HepG2 (cell line): ENCODE results near the gene OAS3. TPM values are rescaled to one million over a fixed set of nuclear protein-coding genes. Genes with fewer than 3 reads are reported as not detected.

Experiments
- ATAC-seq: fragments of 200-7000 bp; cut with Tn5 transposase; 3 replicates; pipeline ENCODE4 v1.9.1; 2020; ENCODE audit warnings: mild to moderate bottlenecking, moderate library complexity
- BruUV-seq: library from RNA; stranded (reverse); fragments of 400-500 nt; replicated peaks from 2 replicates; lab custom pipeline; 2021; lab: Mats Ljungman, UMichigan
- CTCF ChIA-PET: fragments of 300-600 bp; formaldehyde crosslinking; extraction: SDS; loops from one replicate; lab custom pipeline; 2021; ENCODE audit warnings: low total read pairs, inconsistent platforms, low intra/inter-chr PET ratio; lab: Yijun Ruan, JAX
- POLR2A ChIA-PET: fragments of 350-600 bp; sonication (Branson Sonifier 250); formaldehyde crosslinking; loops from one replicate; lab custom pipeline; 2020; ENCODE audit warnings: antibody characterized with exemption, inconsistent platforms; lab: Yijun Ruan, JAX
- DNase-seq: peaks from one replicate; pipeline ENCODE4 v3.0.0-alpha.2; 2015; ENCODE audit warnings: low spot score
- FAIRE-seq: peaks from 3 replicates; lab custom pipeline; 2011; peaks lifted over from hg19 to GRCh38; lab: Jason Lieb, UNC
- H2AFZ ChIP-seq: one replicate; pipeline ENCODE4 v1.6.1; 2011; ENCODE audit warnings: low read length, inconsistent platforms
- H3K27ac ChIP-seq: fragments of 300-600 bp; 3 replicates; pipeline ENCODE4 v1.8.0; 2011; ENCODE audit warnings: mixed run types, mild to moderate bottlenecking, mixed read lengths, low read length, inconsistent platforms; ENCODE audit not compliant: insufficient read depth; ENCODE audit errors: extremely low read length
- H3K27me3 ChIP-seq, 2 experiments: fragments of 200-600 bp in 1 of 2; 2 replicates in 1 of 2; 3 replicates in 1 of 2; pipeline versions ENCODE4 v1.6.0 to v1.8.0; 2011; ENCODE audit warnings: low read length in 2 of 2, mild to moderate bottlenecking in 2 of 2, moderate library complexity in 2 of 2, inconsistent platforms in 1 of 2; ENCODE audit not compliant: insufficient read depth in 2 of 2, control insufficient read depth in 1 of 2
- H3K36me3 ChIP-seq, 2 experiments: fragments of 200-600 bp in 1 of 2; replicated peaks in 1 of 2; 2 replicates in 1 of 2; 3 replicates in 1 of 2; pipeline versions ENCODE4 v1.5.1 to v1.8.0; 2011; ENCODE audit warnings: low read length in 2 of 2, inconsistent platforms in 1 of 2; ENCODE audit not compliant: insufficient read depth in 2 of 2, control insufficient read depth in 1 of 2
- H3K4me1 ChIP-seq: 2 replicates; pipeline ENCODE4 v1.5.1; 2012; ENCODE audit warnings: low read length, inconsistent platforms; ENCODE audit not compliant: insufficient read depth
- H3K4me2 ChIP-seq: 2 replicates; pipeline ENCODE4 v1.6.0; 2011; ENCODE audit warnings: low read depth, low read length, inconsistent platforms
- H3K4me3 ChIP-seq, 3 experiments: fragments of 200-600 bp in 1 of 3; sonication (generic), shearing (Covaris generic) in 1 of 3; replicated peaks in 1 of 3; 2 replicates each; pipeline ENCODE4 v1.5.1; 2011 to 2016; ENCODE audit warnings: low read length in 3 of 3, inconsistent platforms in 2 of 3, low read depth in 2 of 3, mild to moderate bottlenecking in 2 of 3, control low read depth in 1 of 3, mixed read lengths in 1 of 3; ENCODE audit not compliant: insufficient read depth in 1 of 3
- H3K79me2 ChIP-seq: one replicate; pipeline ENCODE4 v1.6.1; 2011; ENCODE audit warnings: low read length, inconsistent platforms; ENCODE audit not compliant: insufficient read depth
- H3K9ac ChIP-seq: 2 replicates; pipeline ENCODE4 v1.6.0; 2011; ENCODE audit warnings: mild to moderate bottlenecking, low read depth, low read length, inconsistent platforms; ENCODE audit not compliant: insufficient read depth
- H3K9me3 ChIP-seq: 2 replicates; pipeline ENCODE4 v1.5.1; 2012; ENCODE audit warnings: mild to moderate bottlenecking, low read length
- H4K20me1 ChIP-seq: 2 replicates; pipeline ENCODE4 v1.6.0; 2011; ENCODE audit warnings: inconsistent platforms, mild to moderate bottlenecking, low read length, moderate library complexity; ENCODE audit not compliant: insufficient read depth
- DDIT3 ChIP-seq: sonication (generic); formaldehyde crosslinking; IDR thresholded peaks from 2 replicates; pipeline ENCODE4 v1.4.0; 2020; ENCODE audit warnings: mild to moderate bottlenecking, missing genetic modification reagents
- ETV5 ChIP-seq: IDR thresholded peaks from 2 replicates; pipeline ENCODE4 v1.6.1; 2018; ENCODE audit warnings: missing biosample characterization, missing genetic modification reagents, inconsistent platforms, borderline replicate concordance
- GATAD1 ChIP-seq: IDR thresholded peaks from 2 replicates; pipeline ENCODE4 v1.6.1; 2016; ENCODE audit warnings: missing genetic modification reagents, missing compliant biosample characterization
- KLF11 ChIP-seq: IDR thresholded peaks from 2 replicates; pipeline ENCODE4 v1.6.1; 2016; ENCODE audit warnings: missing compliant biosample characterization
- MED8 ChIP-seq: sonication (generic); formaldehyde crosslinking; IDR thresholded peaks from 2 replicates; pipeline ENCODE4 v1.8.1; 2023; ENCODE audit warnings: mild to moderate bottlenecking, missing genetic modification reagents; ENCODE audit not compliant: insufficient replicate concordance
- NCOA2 ChIP-seq: sonication (generic); formaldehyde crosslinking; IDR thresholded peaks from 2 replicates; pipeline ENCODE4 v1.8.0; 2022; ENCODE audit warnings: inconsistent platforms
- PTBP1 ChIP-seq: fragments of 200-400 bp; formaldehyde crosslinking; IDR thresholded peaks from 2 replicates; pipeline ENCODE4 v1.6.1; 2018; ENCODE audit warnings: low read length, low read depth; ENCODE audit not compliant: poor library complexity, severe bottlenecking
- SALL1 ChIP-seq: sonication (generic); formaldehyde crosslinking; IDR thresholded peaks from 2 replicates; pipeline ENCODE4 v1.8.0; 2022; ENCODE audit warnings: mild to moderate bottlenecking, missing genetic modification reagents
- U2AF2 ChIP-seq: fragments of 200-400 bp; formaldehyde crosslinking; IDR thresholded peaks from 2 replicates; pipeline ENCODE4 v1.6.1; 2017; ENCODE audit warnings: low read depth, mild to moderate bottlenecking, low read length
- UBTF ChIP-seq: sonication (generic); formaldehyde crosslinking; IDR thresholded peaks from 2 replicates; pipeline ENCODE4 v1.4.0; 2020; ENCODE audit warnings: mild to moderate bottlenecking, missing genetic modification reagents
- ZBTB10 ChIP-seq: sonication (generic); formaldehyde crosslinking; IDR thresholded peaks from 2 replicates; pipeline ENCODE4 v1.4.0; 2020; ENCODE audit warnings: missing genetic modification reagents, borderline replicate concordance
- ZBTB44 ChIP-seq: sonication (generic); formaldehyde crosslinking; IDR thresholded peaks from 2 replicates; pipeline ENCODE4 v1.4.0; 2020; ENCODE audit warnings: missing genetic modification reagents
- ZKSCAN1 ChIP-seq: fragments of 150-350 bp; IDR thresholded peaks from 2 replicates; pipeline ENCODE4 v1.6.1; 2014; ENCODE audit warnings: low read length
- ZMYM3 ChIP-seq: sonication (generic); formaldehyde crosslinking; IDR thresholded peaks from 2 replicates; pipeline ENCODE4 v1.5.1; 2020; ENCODE audit warnings: mild to moderate bottlenecking, missing genetic modification reagents
- ZNF256 ChIP-seq: sonication (generic); formaldehyde crosslinking; conservative IDR thresholded peaks from 2 replicates; pipeline ENCODE4 v1.4.0; 2020; ENCODE audit warnings: missing genetic modification reagents
- ZNF337 ChIP-seq: sonication (generic); formaldehyde crosslinking; IDR thresholded peaks from 2 replicates; pipeline ENCODE4 v1.5.1; 2020; ENCODE audit warnings: missing genetic modification reagents, low read depth, mild to moderate bottlenecking, borderline replicate concordance
- ZNF768 ChIP-seq: sonication (generic); formaldehyde crosslinking; IDR thresholded peaks from 2 replicates; pipeline ENCODE4 v1.4.0; 2020; ENCODE audit warnings: missing genetic modification reagents
- WGBS: methylation state at CpG from one replicate; pipeline ENCODE4 v1.1.6; 2017; ENCODE audit warnings: low lambda C conversion rate; 5-methylcytosine and 5-hydroxymethylcytosine counted together
- in situ Hi-C: cut with HindIII; loops from 2 replicates; pipeline ENCODE4 v1.10.0; 2017; ENCODE audit warnings: low pct_unique_long_range_greater_than_20kb; ENCODE audit not compliant: extremely low pct_ligation_motif_present
- intact Hi-C: fragments of 100-400 bp; cut with micrococcal nuclease; formaldehyde crosslinking; loops from one replicate; pipeline ENCODE4 v1.10.0; 2022; ENCODE audit not compliant: unreplicated experiment
- polyA plus RNA-seq, 8 experiments: library from polyadenylated mRNA; depleted of rRNA in 3 of 8; stranded (reverse) in 7 of 8; unstranded in 1 of 8; fragments of >200 nt; fragmentation: Illumina TruSeq in 4 of 8; extraction: Trizol in 4 of 8; gene quantifications; 2 replicates each; pipeline versions ENCODE4 v1.2.1 to v1.2.3, GENCODE V29; 2011 to 2016; ENCODE audit warnings: low read depth in 4 of 8, missing spikeins in 1 of 8, mixed read lengths in 1 of 8; ENCODE audit not compliant: insufficient read depth in 1 of 8
- total RNA-seq, 5 experiments: library from RNA; depleted of rRNA; stranded (reverse); fragments of >200 nt; fragmentation: Illumina TruSeq; extraction: Trizol; gene quantifications; 2 replicates each; pipeline ENCODE4 v1.2.3, GENCODE V29; 2016; ENCODE audit warnings: low read depth in 1 of 5

Gene OAS3
- total and polyA plus RNA-seq, 2 of the 13 experiments (the other 11 are each of a cell fraction or from before 2014, with no cell fraction given): 4.8 to 10.5 TPM

- Histone ChIP-seq H3K9ac (0 out of 2 replicates have a peak within 1 kb of the TSS, but pooled peaks have one; percentile 21), H3K79me2 (no peaks in the 10 kb centered on the region), H3K27ac (no peak within 1 kb of the TSS), H3K27me3 (peaks cover 0 to 2% of the 10 kb centered on the region in 2 experiments; a peak in 1 of 5 replicates), H3K36me3 (no peaks in the 10 kb centered on the region), H3K4me2 (peak within 1 kb of the TSS; percentile 88), H3K9me3 (no peaks in the 10 kb centered on the region), H2AFZ (peak within 1 kb of the TSS; percentile 82), H4K20me1 (no peaks in the 10 kb centered on the region), H3K4me3 (peak within 1 kb of the TSS; percentile 7 to 70 (median 61); a peak in 5 of 6 replicates), H3K4me1 (peaks cover 16% of the 10 kb centered on the region)
- FAIRE-seq: no peak
- peak; percentile 84 for ATAC-seq
- no TSS peak for BruUV-seq
- POLR2A ChIA-PET: no interaction called here
- CTCF ChIA-PET: no interaction called here
- intact Hi-C loops (loop anchor here (5.0 kb wide), 1 partner anchor 76 kb away; no protein-coding TSS in a partner anchor), in situ Hi-C loops (no loop called here)
- peak; percentile 12 for DNase-seq
- 8% methylated on average over 14 of the region's 19 CpGs for WGBS
- TF ChIP-seq ETV5 (CRISPR knock-in tag): 0 out of 2 replicates have a peak, but pooled peaks have one; percentile 11
- TF ChIP-seq SALL1 (CRISPR knock-in tag): peak; percentile 14; the same call in 1 of the 2 replicates
- no peak for TF ChIP-seq ZKSCAN1
- peak; percentile 99 for TF ChIP-seq ZNF768 (CRISPR knock-in tag)
- TF ChIP-seq DDIT3 (CRISPR knock-in tag): no peak
- no peak for TF ChIP-seq ZBTB44 (CRISPR knock-in tag)
- peak; percentile 15; the same call in 1 of the 2 replicates for TF ChIP-seq UBTF (CRISPR knock-in tag)
- 0 out of 2 replicates have a peak, but pooled peaks have one; percentile 21 for TF ChIP-seq ZBTB10 (CRISPR knock-in tag)
- TF ChIP-seq PTBP1: no peak
- TF ChIP-seq U2AF2: no peak
- TF ChIP-seq GATAD1 (CRISPR knock-in tag): no peak
- TF ChIP-seq ZMYM3: peak; percentile 83
- TF ChIP-seq ZNF256 (CRISPR knock-in tag): 0 out of 2 replicates have a peak, but pooled peaks have one; percentile 38
- no peak for TF ChIP-seq ZNF337 (CRISPR knock-in tag)
- TF ChIP-seq NCOA2 (CRISPR knock-in tag): no peak
- no peak for TF ChIP-seq MED8 (CRISPR knock-in tag)
- no peak for TF ChIP-seq KLF11 (CRISPR knock-in tag)
These were observed 40.1 kb downstream of the OAS3 start, which contains the start of gene OAS2 for GRCh38 chr12:112978163-112979040. OAS2 (plus strand) TSS chr12:112978519; CDS start chr12:112978609, 90 bp downstream.
